ENCODE measurements around the gene CCDC88A.
A peak's percentile ranks its signal among the peaks of the same experiment; 100 is the strongest.

The CCDC88A gene

DNA sequence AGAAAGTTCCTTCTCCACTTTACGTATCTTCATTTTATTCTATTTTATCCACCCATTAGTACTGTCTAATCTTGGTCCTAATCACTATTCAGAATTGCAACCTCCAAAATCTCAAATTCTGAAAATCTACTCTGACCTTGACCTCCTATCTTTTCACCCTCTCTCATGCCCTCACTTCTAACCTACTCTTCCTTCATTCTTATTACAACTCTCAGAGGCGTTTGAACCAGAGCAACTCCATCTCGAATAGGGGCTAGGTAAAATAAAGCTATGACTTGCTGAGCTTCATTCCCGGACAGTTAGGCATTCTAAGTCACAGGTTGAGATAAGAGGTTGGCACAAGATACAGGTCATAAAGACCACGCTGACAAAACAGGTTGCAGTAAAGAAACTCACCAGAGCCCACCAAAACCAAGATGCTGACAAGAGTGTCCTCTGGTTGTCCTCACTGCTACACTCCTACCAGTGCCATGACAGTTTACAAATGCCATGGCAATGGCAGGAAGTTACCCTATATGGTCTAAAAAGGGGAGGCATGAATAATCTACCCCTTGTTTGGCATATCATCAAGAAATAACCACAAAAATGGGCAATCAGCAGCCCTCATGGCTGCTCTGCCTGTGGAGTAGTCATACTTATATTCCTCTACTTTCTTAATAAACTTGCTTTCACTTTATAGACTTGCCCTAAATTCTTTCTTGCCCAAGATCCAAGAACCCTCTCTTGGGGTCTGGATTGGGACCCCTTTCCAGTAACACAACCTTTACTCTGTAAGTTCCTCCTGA lies 11.4 kb downstream of the CCDC88A start:
- Histone ChIP-seq H3K4me2 (ENCODE audit: low read length) (peak overlapping the region; percentile 74), H2AFZ (ENCODE audit: low read length) (no peak overlapping the region), H3K36me3 (ENCODE audit: insufficient read depth, low read length) (peaks cover 82% of the 10 kb centered on the region), H3K9me3 (ENCODE audit: low read length) (no peaks in the 10 kb centered on the region), H3K27me3 (ENCODE audit: insufficient read depth, low read length) (no peaks in the 10 kb centered on the region), H3F3A (ENCODE audit: insufficient read depth, low read length) (no peaks in the 10 kb centered on the region; the same call in 1 of the 2 replicates), H3K9ac (ENCODE audit: low read length) (peak overlapping the region; percentile 49; the same call in 1 of the 2 replicates), H3K4me1 (ENCODE audit: insufficient read depth, low read length, severe bottlenecking) (peaks cover 38% of the 10 kb centered on the region), H3K9me2 (ENCODE audit: low read depth, low read length) (no peaks in the 10 kb centered on the region), H3K27ac (ENCODE audit: low read depth, low read length, poor library complexity, severe bottlenecking) (peak overlapping the region; percentile 90), H4K20me1 (ENCODE audit: insufficient read depth, low read length) (no peaks in the 10 kb centered on the region), H3K4me3 (ENCODE audit: low read depth, low read length, poor library complexity, severe bottlenecking) (peak overlapping the region; percentile 46), H3K79me2 (ENCODE audit: insufficient read depth, low read length) (peaks cover 91% of the 10 kb centered on the region)
- no peak for TF ChIP-seq EZH2 (IDR thresholded peaks at IDR 0.05; ENCODE audit: borderline replicate concordance, low read length)
- TF ChIP-seq, protein P1, sequence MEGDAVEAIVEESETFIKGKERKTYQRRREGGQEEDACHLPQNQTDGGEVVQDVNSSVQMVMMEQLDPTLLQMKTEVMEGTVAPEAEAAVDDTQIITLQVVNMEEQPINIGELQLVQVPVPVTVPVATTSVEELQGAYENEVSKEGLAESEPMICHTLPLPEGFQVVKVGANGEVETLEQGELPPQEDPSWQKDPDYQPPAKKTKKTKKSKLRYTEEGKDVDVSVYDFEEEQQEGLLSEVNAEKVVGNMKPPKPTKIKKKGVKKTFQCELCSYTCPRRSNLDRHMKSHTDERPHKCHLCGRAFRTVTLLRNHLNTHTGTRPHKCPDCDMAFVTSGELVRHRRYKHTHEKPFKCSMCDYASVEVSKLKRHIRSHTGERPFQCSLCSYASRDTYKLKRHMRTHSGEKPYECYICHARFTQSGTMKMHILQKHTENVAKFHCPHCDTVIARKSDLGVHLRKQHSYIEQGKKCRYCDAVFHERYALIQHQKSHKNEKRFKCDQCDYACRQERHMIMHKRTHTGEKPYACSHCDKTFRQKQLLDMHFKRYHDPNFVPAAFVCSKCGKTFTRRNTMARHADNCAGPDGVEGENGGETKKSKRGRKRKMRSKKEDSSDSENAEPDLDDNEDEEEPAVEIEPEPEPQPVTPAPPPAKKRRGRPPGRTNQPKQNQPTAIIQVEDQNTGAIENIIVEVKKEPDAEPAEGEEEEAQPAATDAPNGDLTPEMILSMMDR (IDR thresholded peaks at IDR 0.05; ENCODE audit: low read length): no peak

DNA sequence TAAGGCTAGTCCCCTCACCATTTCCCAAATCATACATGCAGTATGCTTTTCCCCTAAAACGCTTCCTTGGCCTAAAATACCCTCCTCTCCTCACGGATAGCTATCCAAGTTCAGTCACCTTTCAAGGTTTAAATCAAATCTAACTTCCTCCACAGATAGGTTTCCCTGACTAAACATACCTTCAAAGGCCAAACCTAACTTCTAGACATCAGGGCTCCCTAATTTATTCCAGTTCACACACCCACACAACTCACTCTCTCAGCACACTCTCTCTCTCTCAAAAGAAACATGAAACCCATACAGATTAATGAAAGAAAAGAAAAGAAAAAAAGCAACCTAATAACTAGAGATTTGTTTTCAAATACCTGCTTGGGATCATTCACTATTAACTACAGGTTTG lies 14.5 kb downstream of the CCDC88A start:
- H3K27me3 ChIP-seq (ENCODE audit: insufficient read depth, low read length): no peaks in the 10 kb centered on the region
- no peak overlapping the region for H2AFZ ChIP-seq (ENCODE audit: low read length)
- H3K9me2 ChIP-seq (ENCODE audit: low read depth, low read length): no peaks in the 10 kb centered on the region
- no peaks in the 10 kb centered on the region for H3K9me3 ChIP-seq (ENCODE audit: low read length)
- peaks cover 21% of the 10 kb centered on the region for H3K4me1 ChIP-seq (ENCODE audit: insufficient read depth, low read length, severe bottlenecking)
- peaks cover 70% of the 10 kb centered on the region for H3K36me3 ChIP-seq (ENCODE audit: insufficient read depth, low read length)
- H3F3A ChIP-seq (ENCODE audit: insufficient read depth, low read length): no peaks in the 10 kb centered on the region; the same call in 1 of the 2 replicates
- H3K4me3 ChIP-seq (ENCODE audit: low read depth, low read length, poor library complexity, severe bottlenecking): no peak overlapping the region
- TF ChIP-seq, protein P1 (IDR thresholded peaks at IDR 0.05; ENCODE audit: low read length): no peak
- no peak for TF ChIP-seq EZH2 (IDR thresholded peaks at IDR 0.05; ENCODE audit: borderline replicate concordance, low read length)
- H3K9ac ChIP-seq (ENCODE audit: low read length): no peak overlapping the region
- peaks cover 79% of the 10 kb centered on the region for H3K79me2 ChIP-seq (ENCODE audit: insufficient read depth, low read length)
- H4K20me1 ChIP-seq (ENCODE audit: insufficient read depth, low read length): no peaks in the 10 kb centered on the region
- no peak overlapping the region for H3K27ac ChIP-seq (ENCODE audit: low read depth, low read length, poor library complexity, severe bottlenecking)
- no peak overlapping the region for H3K4me2 ChIP-seq (ENCODE audit: low read length)

DNA sequence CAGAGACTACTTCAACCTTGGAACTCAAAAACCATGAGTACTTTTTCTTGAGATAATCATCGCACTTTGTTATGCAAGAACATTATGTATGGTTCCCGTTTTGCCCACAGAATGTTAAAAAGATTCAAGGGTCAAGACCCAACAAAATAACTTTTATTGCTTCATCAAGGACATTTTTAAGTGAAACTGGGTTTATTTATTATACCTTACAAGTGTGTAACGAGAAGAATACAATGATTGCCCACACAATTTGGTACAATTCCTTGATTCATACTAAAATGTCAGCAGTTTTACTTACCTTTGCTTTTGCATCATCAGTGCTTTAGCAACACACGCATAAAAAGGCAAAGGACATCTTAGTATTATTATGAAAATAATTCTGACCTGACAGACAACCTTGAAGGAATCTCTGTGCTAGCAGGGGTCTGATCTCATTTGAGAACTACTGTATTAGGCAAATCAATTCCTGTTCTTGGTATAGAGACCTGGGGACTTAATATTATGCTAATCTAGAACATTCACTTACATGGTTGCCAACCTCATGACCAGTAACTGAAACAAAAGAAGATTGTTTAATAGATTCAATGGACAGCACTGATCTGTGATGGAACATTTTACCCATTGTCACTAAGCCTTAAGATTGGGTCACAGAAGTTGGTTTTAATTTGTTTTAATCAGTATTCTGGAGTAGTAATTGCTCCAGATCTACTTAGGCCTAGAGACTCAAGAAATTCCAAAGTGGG lies 16.2 kb downstream of the CCDC88A start:
- H3K9ac ChIP-seq (ENCODE audit: low read length): no peak overlapping the region
- H3K27ac ChIP-seq (ENCODE audit: low read depth, low read length, poor library complexity, severe bottlenecking): no peak overlapping the region
- no peak overlapping the region for H3K4me2 ChIP-seq (ENCODE audit: low read length)
- peaks cover 78% of the 10 kb centered on the region for H3K79me2 ChIP-seq (ENCODE audit: insufficient read depth, low read length)
- H3K27me3 ChIP-seq (ENCODE audit: insufficient read depth, low read length): no peaks in the 10 kb centered on the region
- TF ChIP-seq, protein P1 (IDR thresholded peaks at IDR 0.05; ENCODE audit: low read length): no peak
- no peak for TF ChIP-seq EZH2 (IDR thresholded peaks at IDR 0.05; ENCODE audit: borderline replicate concordance, low read length)
- H4K20me1 ChIP-seq (ENCODE audit: insufficient read depth, low read length): no peaks in the 10 kb centered on the region
- no peaks in the 10 kb centered on the region for H3K9me2 ChIP-seq (ENCODE audit: low read depth, low read length)
- no peaks in the 10 kb centered on the region for H3K9me3 ChIP-seq (ENCODE audit: low read length)
- H3K36me3 ChIP-seq (ENCODE audit: insufficient read depth, low read length): peaks cover 82% of the 10 kb centered on the region
- no peak overlapping the region for H2AFZ ChIP-seq (ENCODE audit: low read length)
- H3K4me1 ChIP-seq (ENCODE audit: insufficient read depth, low read length, severe bottlenecking): peaks cover 4% of the 10 kb centered on the region
- H3F3A ChIP-seq (ENCODE audit: insufficient read depth, low read length): no peaks in the 10 kb centered on the region; the same call in 1 of the 2 replicates
- no peak overlapping the region for H3K4me3 ChIP-seq (ENCODE audit: low read depth, low read length, poor library complexity, severe bottlenecking)
